ENCODE measurements around the gene MNDA.

DNA sequence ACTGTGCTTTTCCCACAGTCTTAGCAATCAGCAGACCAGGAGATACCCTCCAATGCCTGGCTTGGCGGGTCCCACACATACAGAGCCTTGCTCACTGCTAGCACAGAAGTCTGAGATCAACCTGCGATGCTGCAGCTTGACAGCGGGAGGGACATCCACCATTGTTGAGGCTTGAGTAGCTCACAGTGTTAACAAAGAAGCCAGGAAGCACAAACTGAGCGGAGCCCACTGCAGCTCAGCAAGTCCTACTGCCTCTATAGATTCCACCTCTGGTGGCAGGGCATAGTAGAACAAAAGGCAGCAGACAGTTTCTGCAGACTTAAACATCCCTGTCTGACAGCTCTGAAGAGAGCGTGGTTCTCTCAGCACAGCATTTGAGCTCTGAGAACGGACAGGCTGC lies 33.4 kb downstream of the MNDA start:
- TF ChIP-seq CTCF (conservative IDR thresholded peaks at IDR 0.05; ENCODE audit: low read depth, low read length) (no peak), EZH2phosphoT487 (IDR thresholded peaks at IDR 0.05; ENCODE audit: borderline replicate concordance, low read length) (no peak), EZH2 (IDR thresholded peaks at IDR 0.05; ENCODE audit: low read length, unreplicated experiment) (no peak)

Data from PC-3 (cell line).